GM18511 (cell line): ENCODE measurements around the gene CPNE1.

Experiments
- ATAC-seq: cut with Tn5 transposase; IDR thresholded peaks from one replicate; pipeline ENCODE4 v1.9.1; 2021; ENCODE audit warnings: mild to moderate bottlenecking, moderate library complexity; ENCODE audit not compliant: unreplicated experiment

The CPNE1 gene

GRCh38 chr20:35654415-35654814, 10.3 kb downstream of the CPNE1 start:
- ATAC-seq: no peak

DNA sequence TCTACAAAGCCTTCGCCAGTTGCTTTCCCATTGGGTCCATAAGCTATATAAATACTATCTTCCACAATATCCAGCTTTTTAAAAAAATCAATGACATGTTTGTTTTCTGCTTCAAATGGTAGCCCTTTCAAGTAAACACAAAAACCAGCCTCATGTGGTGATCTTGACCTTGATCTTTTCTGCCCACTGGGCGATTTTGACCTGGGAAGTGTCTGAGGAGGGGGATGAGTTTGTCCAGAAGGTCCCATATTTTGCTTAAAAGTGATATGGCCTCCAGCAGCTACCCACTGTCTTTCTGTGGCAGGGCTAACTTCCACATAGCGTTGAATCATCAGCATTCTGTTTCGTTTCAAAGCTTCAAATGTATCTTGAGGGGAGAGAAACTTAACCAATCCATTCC, 10.8 kb downstream of the CPNE1 start:
- no peak for ATAC-seq

DNA sequence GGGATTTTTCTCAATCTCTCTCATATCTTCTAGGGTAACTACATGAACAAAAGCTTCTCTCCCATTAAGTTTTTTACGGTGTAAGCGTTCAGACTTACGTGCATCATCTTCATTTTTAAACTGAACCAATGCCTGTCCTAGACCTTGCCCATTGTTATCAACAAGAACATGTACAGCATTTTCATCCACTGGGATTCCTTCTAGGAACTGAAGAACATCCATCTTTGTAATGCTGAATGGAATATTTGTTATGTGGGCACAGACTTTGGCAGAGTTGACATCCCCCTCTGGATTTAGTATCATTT, 11.3 kb downstream of the CPNE1 start:
- no peak for ATAC-seq

DNA sequence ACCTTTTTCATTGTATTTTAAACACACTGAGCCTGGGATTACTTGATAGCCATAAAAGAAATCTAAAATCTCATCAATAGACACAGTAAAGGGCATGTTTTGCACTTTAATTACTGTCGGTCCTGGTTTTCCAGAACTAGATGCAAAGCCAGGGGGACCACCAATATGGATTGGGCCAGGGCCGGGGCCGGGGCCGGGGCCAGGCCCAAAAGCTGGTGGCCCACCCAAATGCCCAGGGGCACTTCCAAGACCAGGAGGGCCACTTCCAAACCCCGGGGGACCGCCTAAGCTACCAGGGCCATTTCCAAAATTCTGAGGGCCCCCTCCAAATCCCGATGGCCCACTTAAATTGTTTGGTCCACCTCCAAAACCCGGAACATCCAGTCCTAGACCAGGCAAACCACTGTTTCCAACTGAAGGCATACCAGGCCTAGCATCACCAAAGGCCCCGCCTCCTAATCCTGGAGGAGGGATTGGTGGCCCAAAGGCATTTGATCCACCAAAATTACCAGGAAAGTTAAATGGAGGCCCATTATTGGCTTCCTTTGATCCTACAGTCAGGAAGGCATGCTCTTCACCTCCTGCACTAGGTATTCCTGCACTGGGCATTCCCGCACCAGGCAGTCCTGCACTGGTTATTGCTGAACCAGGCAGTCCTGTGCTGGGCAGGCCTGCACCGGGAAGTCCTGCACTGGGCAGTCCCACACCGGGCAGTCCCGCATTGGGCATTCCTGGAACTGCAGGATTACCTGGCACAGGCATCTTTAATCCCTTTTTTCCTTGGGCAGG, 11.9 kb downstream of the CPNE1 start:
- no peak for ATAC-seq

GRCh38 chr20:35651958-35652357, 12.7 kb downstream of the CPNE1 start:
- no peak for ATAC-seq

- no peak for ATAC-seq
Measured at GRCh38 chr20:35650632-35651031, 14.1 kb downstream of the CPNE1 start.

GRCh38 chr20:35648836-35649235, 15.9 kb downstream of the CPNE1 start:
- no peak for ATAC-seq

DNA sequence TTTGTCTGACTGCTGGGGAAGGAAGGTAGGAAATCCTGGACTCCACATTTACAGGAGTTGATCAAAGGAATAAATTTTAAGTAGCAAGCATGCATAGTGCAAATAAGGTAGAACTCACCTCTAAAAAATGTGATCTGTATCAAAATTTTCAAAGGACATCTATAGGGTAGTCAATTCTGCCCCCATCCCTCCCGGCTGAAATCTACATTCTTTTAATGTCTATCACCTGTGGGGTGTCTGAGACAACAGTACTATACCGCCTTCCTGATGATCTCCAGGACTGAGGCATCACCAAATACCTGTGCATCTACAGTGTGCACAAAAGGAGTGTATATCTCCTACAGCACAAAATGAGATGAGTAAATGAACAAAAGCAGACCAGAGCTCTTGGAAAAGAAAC, 19.9 kb downstream of the CPNE1 start:
- ATAC-seq: no peak

GRCh38 chr20:35643045-35643444, 21.7 kb downstream of the CPNE1 start:
- ATAC-seq: no peak

GRCh38 chr20:35641743-35642142, 23.0 kb downstream of the CPNE1 start:
- no peak for ATAC-seq

GRCh38 chr20:35640724-35641123, 24.0 kb downstream of the CPNE1 start:
- no peak for ATAC-seq

- no peak for ATAC-seq
Measured at GRCh38 chr20:35638751-35639150, 25.9 kb downstream of the CPNE1 start.

DNA sequence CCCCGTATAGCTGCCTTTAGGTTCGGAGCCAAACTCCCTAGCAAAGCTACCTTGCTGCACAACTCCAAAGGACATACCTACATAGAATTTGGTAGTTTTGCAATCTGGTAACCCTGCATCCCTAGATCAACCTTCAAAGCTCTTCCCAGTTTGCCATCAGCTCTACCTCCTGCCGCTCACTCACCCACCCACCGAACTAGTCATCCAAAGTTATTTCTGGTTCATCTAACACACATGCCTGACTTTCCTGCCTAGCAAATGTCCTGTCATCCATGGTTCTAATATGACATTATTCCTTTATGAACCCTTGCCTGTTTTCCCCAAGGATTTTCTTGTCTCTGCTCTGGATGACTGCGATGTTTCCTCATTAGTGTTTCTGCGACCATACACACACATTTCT, 27.4 kb downstream of the CPNE1 start:
- no peak for ATAC-seq

GRCh38 chr20:35636095-35636494, 28.6 kb downstream of the CPNE1 start:
- no peak for ATAC-seq

DNA sequence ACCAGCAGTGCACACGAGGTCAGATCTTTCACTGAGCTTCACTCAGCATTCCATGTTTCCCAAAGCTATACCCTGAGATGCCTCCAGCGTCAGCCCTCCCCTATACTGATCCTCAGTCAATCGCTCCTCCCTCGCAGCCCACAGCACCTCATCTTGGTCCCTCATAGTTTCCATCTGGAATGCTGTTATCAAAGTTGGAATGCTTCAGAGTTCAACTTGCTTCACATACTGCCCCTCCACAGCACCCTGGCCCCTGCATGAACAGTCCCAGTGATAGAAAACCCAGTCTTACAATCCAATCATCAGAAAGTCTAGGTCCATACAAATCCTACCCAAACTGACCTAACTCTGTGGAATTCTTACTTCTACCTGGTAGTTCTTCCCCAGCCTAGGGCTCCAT, 29.0 kb downstream of the CPNE1 start:
- no peak for ATAC-seq

DNA sequence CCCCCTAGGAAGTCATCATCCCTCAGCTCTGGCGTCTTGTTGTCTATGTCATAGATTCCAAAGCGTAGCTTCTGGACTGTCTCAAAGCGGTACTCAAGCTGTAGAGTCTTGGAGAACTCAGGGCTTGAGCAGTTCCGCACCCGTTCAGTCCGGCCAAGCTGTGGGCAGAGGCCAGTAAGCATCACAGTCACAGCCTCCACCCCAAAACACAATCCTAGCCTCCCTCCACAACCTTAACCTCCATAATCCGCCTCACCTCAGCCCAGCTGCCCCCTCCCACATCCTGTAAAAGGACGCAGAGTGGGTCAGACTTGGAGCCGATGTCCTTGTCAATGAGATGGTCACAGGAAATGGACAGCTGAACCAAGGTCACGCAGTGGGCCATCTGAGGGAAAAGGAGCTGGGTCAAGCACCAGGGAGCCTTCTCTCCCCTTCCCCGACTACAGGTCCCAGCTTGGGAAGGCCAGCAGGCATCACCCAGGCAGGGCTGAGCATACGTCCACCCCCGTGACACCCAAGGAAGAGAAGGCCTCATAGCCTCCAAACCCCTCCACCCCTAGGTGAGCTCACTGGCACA, 32.1 kb downstream of the CPNE1 start:
- ATAC-seq: no peak

GRCh38 chr20:35630636-35631035, 34.1 kb downstream of the CPNE1 start:
- ATAC-seq: no peak

- ATAC-seq: no peak
Measured at GRCh38 chr20:35629427-35630145, 35.1 kb downstream of the CPNE1 start.

DNA sequence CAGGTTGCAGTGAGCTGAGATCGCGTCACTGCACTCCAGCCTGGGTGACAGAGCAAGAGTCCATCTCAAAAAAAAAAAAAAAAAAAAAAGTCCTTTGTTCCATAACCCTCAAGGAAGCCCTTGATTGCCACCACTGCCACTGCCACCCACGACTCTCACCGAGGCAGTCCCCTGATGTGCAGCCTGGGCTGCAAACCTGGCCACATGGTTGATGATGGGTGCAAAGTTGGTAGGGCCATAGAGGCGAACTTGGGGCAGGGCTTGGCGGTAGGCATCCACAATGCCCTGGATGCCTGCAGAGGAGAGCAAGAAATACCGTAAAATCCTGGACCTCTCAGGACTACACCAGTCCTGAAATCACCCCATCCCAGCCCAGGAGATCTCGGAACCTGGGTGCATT, 37.6 kb downstream of the CPNE1 start:
- no peak for ATAC-seq

DNA sequence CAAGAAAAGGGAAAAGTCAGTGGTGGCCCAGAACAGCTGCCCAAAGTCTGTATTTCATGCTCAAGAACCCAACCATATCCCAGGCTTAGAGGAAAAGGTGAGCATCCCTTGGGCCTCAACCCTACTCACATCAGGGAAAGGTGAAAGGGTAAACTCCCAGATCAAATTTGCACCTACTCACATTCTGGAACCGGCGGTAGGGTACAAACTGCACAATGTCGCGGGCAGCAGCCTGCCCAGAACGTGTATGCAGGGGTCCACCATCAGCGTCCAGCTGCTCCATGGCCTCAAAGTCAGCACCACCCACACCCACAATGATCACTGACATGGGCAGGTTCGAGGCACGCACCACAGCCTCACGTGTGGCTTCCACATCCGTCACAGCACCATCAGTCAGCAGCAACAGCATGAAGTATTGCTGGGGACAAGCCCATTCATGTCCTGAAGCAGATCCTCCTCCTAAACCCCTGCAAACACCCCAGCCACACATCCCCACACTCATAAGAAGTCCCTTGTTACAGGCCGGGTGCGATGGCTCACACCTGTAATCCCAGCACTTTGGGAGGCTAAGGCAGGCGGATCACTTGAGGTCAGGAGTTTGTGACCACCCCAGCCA, 38.2 kb downstream of the CPNE1 start:
- ATAC-seq: no peak

DNA sequence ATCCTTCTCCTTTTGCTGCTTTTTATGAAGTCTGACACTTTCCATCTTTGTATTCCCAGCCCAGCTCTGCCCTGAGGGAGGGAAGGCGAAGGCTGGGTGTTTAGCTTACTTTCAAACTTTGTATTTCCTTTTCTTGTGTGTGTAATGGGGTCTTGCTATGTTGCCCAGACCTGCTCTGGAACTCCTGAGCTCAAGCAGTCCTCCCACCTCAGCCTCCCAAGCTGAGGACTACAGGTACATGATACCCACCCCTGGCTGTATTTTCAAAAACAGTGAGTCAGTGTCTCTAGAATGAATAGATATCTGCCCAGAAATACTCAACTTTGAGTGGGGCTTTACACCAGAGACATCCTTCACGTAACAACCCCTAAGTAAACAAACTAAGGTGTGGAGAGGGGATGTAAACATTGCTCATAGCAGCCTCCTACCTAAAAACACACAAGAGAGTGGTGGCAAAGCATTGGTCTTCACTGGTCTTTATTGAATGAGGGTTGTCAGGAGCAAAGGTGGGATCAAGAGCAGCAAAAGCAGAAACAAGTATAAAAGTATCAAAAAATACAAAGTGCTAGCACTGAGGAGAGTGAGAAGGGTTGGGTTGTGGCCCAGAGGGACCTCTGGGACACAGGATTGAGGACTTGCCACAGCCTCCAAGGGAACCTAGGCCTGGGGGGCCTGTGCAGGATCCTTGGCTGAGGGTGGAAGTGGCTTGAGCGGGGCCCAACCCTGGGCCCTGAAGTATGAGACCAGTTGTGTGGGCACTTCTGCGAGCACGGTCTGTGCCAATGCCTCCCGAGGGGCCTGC, 38.9 kb downstream of the CPNE1 start:
- no peak for ATAC-seq
